NCI-H82 treated with DMSO at 0.1 percent for 48 hours (cell line): ENCODE results near the gene VPS45.
A peak's percentile ranks its signal among the peaks of the same experiment; 100 is the strongest.
"Not testable (repeated sequence)": the region's sequence is repeated elsewhere in the genome, so short reads cannot be mapped to it uniquely, and the experiment has no call there.

Source experiments
- DNase-seq: peaks from one replicate; lab custom pipeline; 2025; ENCODE audit not compliant: unreplicated experiment; lab: John Stamatoyannopoulos, UW

The VPS45 gene

DNA sequence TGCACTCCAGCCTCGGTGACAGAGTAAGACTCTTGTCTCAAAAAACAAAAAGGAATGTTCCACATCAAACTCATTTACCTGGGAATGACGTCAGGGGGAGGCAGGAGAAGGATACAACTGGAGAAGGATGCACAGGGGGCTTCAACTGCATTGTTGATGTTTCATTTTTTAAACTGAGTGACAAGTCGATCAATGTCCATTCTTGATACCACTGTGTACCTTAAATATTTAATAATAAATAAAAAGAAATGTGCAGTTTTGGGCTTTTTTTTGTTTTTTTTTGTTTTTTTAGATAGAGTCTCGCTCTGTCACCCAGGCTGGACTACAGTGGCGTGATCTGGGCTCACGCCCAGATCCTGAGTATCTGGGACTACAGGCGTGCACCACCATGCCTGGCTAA is 117.9 kb downstream of the VPS45 start:
- DNase-seq = no peak

- not testable (repeated sequence) for DNase-seq
Observed at GRCh38 chr1:150186438-150186788, 118.8 kb downstream of the VPS45 start.

- DNase-seq = peak; percentile 82
Observed at GRCh38 chr1:150186789-150187559, 119.4 kb downstream of the VPS45 start.

DNA sequence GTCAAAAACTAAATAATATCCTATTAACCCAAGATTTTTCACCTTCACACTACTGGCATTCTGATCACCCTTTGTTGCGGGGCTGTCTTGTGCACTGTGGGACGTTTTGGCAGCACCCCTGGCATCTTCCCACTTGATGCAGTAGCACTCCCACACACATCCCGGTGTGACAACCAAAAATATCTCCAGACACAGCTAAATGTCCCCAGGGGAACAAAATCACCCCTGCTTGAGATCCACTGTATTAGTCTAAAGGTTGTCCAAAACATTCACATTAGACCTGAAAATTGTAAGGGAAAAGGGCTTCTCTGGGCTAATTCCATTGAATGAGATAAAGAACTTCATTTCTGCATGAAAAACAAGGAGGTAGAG is 120.0 kb downstream of the VPS45 start:
- no peak for DNase-seq

DNA sequence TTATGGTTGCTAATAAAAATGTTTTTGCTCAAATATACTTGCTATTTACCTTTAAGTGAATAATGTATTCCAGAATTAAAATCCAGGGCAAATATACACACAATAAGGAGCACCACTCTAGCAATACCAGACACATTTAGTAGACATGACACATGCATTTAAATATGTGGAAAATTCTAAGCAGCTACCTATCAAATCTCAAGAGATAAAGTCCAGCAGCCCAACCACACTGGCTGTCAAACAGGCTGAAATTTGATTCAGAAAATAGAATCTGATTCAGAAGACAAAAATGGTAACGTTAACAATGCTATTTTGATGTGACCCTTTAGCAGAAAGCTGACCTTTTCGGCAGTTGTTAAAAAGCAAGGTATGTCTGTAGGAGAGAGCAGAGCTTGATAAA is 124.4 kb downstream of the VPS45 start:
- DNase-seq = no peak

- no peak for DNase-seq
Observed at GRCh38 chr1:150194381-150195031, 126.9 kb downstream of the VPS45 start.
